GM06990 (cell line): ENCODE results near the gene FAM222A.

Source experiments
- DNase-seq: peaks from one replicate; pipeline ENCODE4 v3.0.0-alpha.2; 2011; ENCODE audit not compliant: insufficient read length; ENCODE audit errors: extremely low read depth
- H3K27me3 ChIP-seq: replicated peaks from 2 replicates; pipeline ENCODE4 v1.6.0; 2011; ENCODE audit warnings: low read length; ENCODE audit not compliant: control insufficient read depth, insufficient read depth
- H3K36me3 ChIP-seq: 2 replicates; pipeline ENCODE4 v1.5.1; 2011; ENCODE audit warnings: low read length; ENCODE audit not compliant: control insufficient read depth, insufficient read depth
- H3K4me3 ChIP-seq: replicated peaks from 2 replicates; pipeline ENCODE4 v1.5.1; 2011; ENCODE audit warnings: low read depth, mild to moderate bottlenecking, control low read depth, low read length
- TF ChIP-seq, protein P1 (sequence below): IDR thresholded peaks from 2 replicates; pipeline ENCODE4 v1.5.1; 2011; ENCODE audit warnings: low read length, control low read depth, mild to moderate bottlenecking, inconsistent platforms; ENCODE audit not compliant: insufficient read depth, poor library complexity, severe bottlenecking

Gene FAM222A

GRCh38 chr12:109808876-109809646, 95.4 kb downstream of the FAM222A start:
- no peaks in the 10 kb centered on the region for H3K36me3 ChIP-seq
- no peaks in the 10 kb centered on the region for H3K27me3 ChIP-seq
- no peak for DNase-seq
- TF ChIP-seq, protein P1, sequence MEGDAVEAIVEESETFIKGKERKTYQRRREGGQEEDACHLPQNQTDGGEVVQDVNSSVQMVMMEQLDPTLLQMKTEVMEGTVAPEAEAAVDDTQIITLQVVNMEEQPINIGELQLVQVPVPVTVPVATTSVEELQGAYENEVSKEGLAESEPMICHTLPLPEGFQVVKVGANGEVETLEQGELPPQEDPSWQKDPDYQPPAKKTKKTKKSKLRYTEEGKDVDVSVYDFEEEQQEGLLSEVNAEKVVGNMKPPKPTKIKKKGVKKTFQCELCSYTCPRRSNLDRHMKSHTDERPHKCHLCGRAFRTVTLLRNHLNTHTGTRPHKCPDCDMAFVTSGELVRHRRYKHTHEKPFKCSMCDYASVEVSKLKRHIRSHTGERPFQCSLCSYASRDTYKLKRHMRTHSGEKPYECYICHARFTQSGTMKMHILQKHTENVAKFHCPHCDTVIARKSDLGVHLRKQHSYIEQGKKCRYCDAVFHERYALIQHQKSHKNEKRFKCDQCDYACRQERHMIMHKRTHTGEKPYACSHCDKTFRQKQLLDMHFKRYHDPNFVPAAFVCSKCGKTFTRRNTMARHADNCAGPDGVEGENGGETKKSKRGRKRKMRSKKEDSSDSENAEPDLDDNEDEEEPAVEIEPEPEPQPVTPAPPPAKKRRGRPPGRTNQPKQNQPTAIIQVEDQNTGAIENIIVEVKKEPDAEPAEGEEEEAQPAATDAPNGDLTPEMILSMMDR: no peak
- no peak overlapping the region for H3K4me3 ChIP-seq

GRCh38 chr12:109810954-109811623, 97.5 kb downstream of the FAM222A start:
- TF ChIP-seq, protein P1: no peak
- Histone ChIP-seq H3K4me3 (no peak overlapping the region), H3K27me3 (no peaks in the 10 kb centered on the region; the same call in 1 of the 2 replicates), H3K36me3 (no peaks in the 10 kb centered on the region)
- no peak for DNase-seq

DNA sequence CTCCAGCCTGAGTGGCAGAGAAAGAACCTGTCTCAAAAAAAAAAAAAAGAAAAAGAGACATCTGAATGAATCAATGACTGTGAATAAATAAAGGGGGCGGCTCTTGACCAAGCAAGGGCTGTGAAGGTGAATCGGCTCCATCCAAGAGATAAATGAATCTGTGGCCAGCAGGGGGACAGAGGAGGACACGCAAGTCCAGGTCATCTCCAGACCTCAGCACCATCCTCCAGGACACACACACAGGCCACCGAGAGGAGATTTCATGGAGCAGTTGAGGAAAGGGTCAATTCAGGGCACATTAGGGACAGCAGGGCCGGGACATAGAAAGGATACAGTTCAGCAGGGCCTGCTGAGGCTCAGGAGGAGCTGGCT, 98.0 kb downstream of the FAM222A start:
- no peaks in the 10 kb centered on the region; the same call in 1 of the 2 replicates for H3K27me3 ChIP-seq
- H3K4me3 ChIP-seq: no peak overlapping the region
- TF ChIP-seq, protein P1: no peak
- H3K36me3 ChIP-seq: no peaks in the 10 kb centered on the region
- DNase-seq: no peak

DNA sequence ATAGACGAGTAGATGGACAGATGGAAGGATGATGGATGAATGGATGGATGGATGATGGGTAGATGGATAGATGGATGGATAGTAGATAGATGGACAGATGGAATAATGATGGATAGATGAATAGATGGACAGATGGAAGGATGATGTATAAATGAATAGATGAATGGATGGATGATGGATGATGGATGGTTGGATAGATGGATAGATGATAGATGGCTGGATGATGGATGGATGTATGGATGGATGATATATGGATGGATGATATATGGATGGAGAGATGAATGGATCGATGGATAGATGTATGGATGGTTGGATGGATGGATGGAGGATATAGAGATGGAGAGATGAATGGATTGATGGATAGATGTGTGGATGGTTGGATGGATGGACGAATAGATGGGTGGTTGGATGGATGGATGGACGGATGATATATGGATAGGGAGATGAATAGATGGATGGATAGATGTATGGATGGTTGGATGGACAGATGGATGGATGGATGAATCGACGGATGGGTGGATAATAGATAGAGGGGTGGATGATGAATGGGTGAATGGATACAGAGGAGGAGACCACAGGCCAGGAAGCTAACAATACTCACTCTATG, 100.3 kb downstream of the FAM222A start:
- H3K27me3 ChIP-seq: peaks cover 1% of the 10 kb centered on the region; the same call in 1 of the 2 replicates
- TF ChIP-seq, protein P1: no peak
- no peak for DNase-seq

DNA sequence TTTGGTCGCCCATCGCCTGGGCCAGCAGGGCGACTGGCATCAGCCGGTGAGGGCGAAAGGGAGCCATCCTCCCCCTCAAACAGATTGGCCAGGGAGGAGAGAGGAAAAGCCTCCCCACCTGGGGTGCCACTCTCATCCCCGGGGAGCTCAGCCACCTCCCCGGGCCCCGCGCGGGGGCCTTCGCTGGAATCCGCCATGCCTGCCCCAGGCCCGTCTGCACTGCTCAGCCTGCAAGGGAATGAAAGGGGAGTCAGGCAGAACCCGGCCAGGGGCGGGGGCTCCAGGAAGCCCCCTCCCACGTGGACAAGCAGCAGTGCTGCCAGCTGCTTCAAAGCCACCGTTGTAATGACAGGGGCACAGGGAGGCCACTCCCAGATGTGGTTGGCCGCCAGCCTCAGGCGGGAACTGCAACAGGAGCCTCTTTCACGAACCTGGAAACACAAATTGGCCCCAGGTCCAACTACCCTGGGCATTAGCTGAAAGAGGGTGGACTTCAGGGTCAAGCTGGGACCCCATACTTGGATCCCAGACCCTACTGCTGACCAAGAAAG, 101.0 kb downstream of the FAM222A start:
- DNase-seq: no peak
- Histone ChIP-seq H3K36me3 (no peaks in the 10 kb centered on the region), H3K27me3 (peaks cover 2% of the 10 kb centered on the region; the same call in 1 of the 2 replicates), H3K4me3 (no peak overlapping the region)
- TF ChIP-seq, protein P1: no peak

More for the DNA sequence above, 100.3 kb downstream of the FAM222A start:
- Histone ChIP-seq H3K4me3 (no peak overlapping the region), H3K36me3 (no peaks in the 10 kb centered on the region)
